CD1c-positive myeloid dendritic cell (primary cell): Measurements from ENCODE around the gene HSPA12A.

Experiments used
- DNase-seq: peaks from one replicate; pipeline ENCODE4 v3.0.0-alpha.2; 2016; ENCODE audit errors: extremely low spot score

HSPA12A gene

GRCh38 chr10:116741391-116742351, 695 bp downstream of the HSPA12A start:
- DNase-seq = peak; percentile 1

- DNase-seq = no peak
These were observed 1.4 kb downstream of the HSPA12A start for GRCh38 chr10:116740971-116741370.

GRCh38 chr10:116738339-116738738, 4.0 kb downstream of the HSPA12A start:
- DNase-seq = no peak

GRCh38 chr10:116737627-116738327, 4.6 kb downstream of the HSPA12A start:
- DNase-seq = no peak

GRCh38 chr10:116733566-116733965, 8.8 kb downstream of the HSPA12A start:
- DNase-seq = no peak

- no peak for DNase-seq
These were observed 9.8 kb downstream of the HSPA12A start for GRCh38 chr10:116732573-116732972.

GRCh38 chr10:116730464-116731260, 11.7 kb downstream of the HSPA12A start:
- no peak for DNase-seq

- DNase-seq = no peak
These were observed 13.1 kb downstream of the HSPA12A start for GRCh38 chr10:116729243-116729642.

- no peak for DNase-seq
These were observed 13.8 kb downstream of the HSPA12A start for GRCh38 chr10:116728526-116729096.

GRCh38 chr10:116723428-116724281, 18.7 kb downstream of the HSPA12A start:
- DNase-seq = no peak

- no peak for DNase-seq
These were observed 19.5 kb downstream of the HSPA12A start for GRCh38 chr10:116722736-116723427.

- no peak for DNase-seq
These were observed 20.6 kb downstream of the HSPA12A start for GRCh38 chr10:116721547-116722392.

- DNase-seq = no peak
These were observed 21.5 kb downstream of the HSPA12A start for GRCh38 chr10:116720668-116721546.

- no peak for DNase-seq
These were observed 22.1 kb downstream of the HSPA12A start for GRCh38 chr10:116720241-116720643.

GRCh38 chr10:116719804-116720203, 22.6 kb downstream of the HSPA12A start:
- no peak for DNase-seq

GRCh38 chr10:116718058-116718457, 24.3 kb downstream of the HSPA12A start:
- DNase-seq = no peak

GRCh38 chr10:116716381-116716780, 26.0 kb downstream of the HSPA12A start:
- no peak for DNase-seq

- DNase-seq = no peak
These were observed 26.5 kb downstream of the HSPA12A start for GRCh38 chr10:116715839-116716377.
